Left lung (tissue), 10 donors: Measurements from ENCODE around the gene RRAGD. TPM values are rescaled to one million over a fixed set of nuclear protein-coding genes. Genes with fewer than 3 reads are reported as not detected.
A peak's percentile ranks its signal among the peaks of the same experiment; 100 is the strongest.

Experiments
- ATAC-seq: fragments of 200-7000 bp; cut with Tn5 transposase; one replicate; pipeline ENCODE4 v1.9.1; 2020; ENCODE audit warnings: moderate library complexity
- DNase-seq, 4 donors: peaks; one replicate each; pipeline ENCODE4 v3.0.0-alpha.2; 2013 to 2020
- H3K27ac ChIP-seq, 2 donors: fragments of 200-600 bp; sonication (generic) in 1 of 2; one replicate each; pipeline versions ENCODE4 v1.5.0 to v1.8.0; 2020 to 2021
- H3K27me3 ChIP-seq, 2 donors: fragments of 200-600 bp; sonication (generic) in 1 of 2; one replicate each; pipeline versions ENCODE4 v1.5.0 to v1.8.0; 2020 to 2021
- H3K36me3 ChIP-seq, 2 donors: fragments of 200-600 bp; sonication (generic) in 1 of 2; one replicate each; pipeline versions ENCODE4 v1.5.0 to v1.8.0; 2020 to 2021
- H3K4me1 ChIP-seq, 2 donors: fragments of 200-600 bp; one replicate each; pipeline ENCODE4 v1.8.0; 2021
- H3K4me3 ChIP-seq, 2 donors: fragments of 200-600 bp; sonication (generic) in 1 of 2; one replicate each; pipeline versions ENCODE4 v1.5.0 to v1.8.0; 2020 to 2021; ENCODE audit warnings: mild to moderate bottlenecking in 1 of 2
- H3K9me3 ChIP-seq, 2 donors: fragments of 200-600 bp; sonication (generic) in 1 of 2; one replicate each; pipeline versions ENCODE4 v1.5.0 to v1.8.0; 2020 to 2021
- intact Hi-C, 2 donors: fragments of 100-400 bp; cut with DNase I; formaldehyde crosslinking; loops; one replicate each; pipeline versions ENCODE4 v1.11.2 to v1.14.2; 2022
- polyA plus RNA-seq, 6 donors: library from polyadenylated mRNA; unstranded; fragments of 120-200 nt; gene quantifications; one replicate each; pipeline ENCODE4 v1.2.1, GENCODE V29; 2013; ENCODE audit not compliant: insufficient read length in 6 of 6
- total RNA-seq, 2 donors: library from RNA; stranded (reverse); fragmentation: NEBNext Ultra II Directional; extraction: Animal tissue kit (Norgen Biotek cat#: 25700); gene quantifications; one replicate each; pipeline ENCODE4 v1.2.1, GENCODE V29; 2021
- TF ChIP-seq, protein P1 (sequence below), 2 donors: fragments of 200-600 bp; sonication (generic) in 1 of 2; IDR thresholded peaks; one replicate each; pipeline versions ENCODE4 v1.5.0 to v1.8.0; 2021; ENCODE audit warnings: antibody characterized with exemption in 2 of 2
- donor health status: DM: no; HTN: yes; CAD: no.
- donor health status: DM: no; HTN: no; CAD: no.

The RRAGD gene
- total and polyA plus RNA-seq, 8 donors: 2.3 to 47.6 (median 3.0) TPM

DNA sequence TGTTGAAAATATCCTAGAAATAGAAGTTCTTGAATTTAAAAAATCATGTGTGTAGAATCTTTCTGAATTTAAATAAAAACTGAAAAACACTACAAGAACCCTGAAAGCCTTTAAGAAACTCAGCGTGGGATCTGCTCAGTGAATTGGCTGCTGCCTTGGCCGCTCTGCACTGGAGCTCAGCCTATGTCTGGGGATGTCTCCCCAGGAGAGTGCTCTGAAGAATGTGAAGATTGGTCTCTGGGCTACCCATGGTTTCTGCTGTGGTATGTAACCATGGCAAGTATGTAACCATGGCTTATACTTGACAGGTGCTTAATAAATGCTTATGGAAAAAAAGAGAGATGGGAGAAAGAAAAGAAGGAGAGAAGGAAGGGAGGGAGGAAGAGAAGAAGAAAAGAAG is 3.1 kb upstream of the RRAGD start:
- H3K4me1 ChIP-seq: peaks cover 8 to 21% of the 10 kb centered on the region in 2 donors
- H3K27me3 ChIP-seq: no peaks in the 10 kb centered on the region
- no peaks in the 10 kb centered on the region for H3K9me3 ChIP-seq
- intact Hi-C loops: no loop called here
- no peak overlapping the region for H3K4me3 ChIP-seq
- TF ChIP-seq, protein P1, sequence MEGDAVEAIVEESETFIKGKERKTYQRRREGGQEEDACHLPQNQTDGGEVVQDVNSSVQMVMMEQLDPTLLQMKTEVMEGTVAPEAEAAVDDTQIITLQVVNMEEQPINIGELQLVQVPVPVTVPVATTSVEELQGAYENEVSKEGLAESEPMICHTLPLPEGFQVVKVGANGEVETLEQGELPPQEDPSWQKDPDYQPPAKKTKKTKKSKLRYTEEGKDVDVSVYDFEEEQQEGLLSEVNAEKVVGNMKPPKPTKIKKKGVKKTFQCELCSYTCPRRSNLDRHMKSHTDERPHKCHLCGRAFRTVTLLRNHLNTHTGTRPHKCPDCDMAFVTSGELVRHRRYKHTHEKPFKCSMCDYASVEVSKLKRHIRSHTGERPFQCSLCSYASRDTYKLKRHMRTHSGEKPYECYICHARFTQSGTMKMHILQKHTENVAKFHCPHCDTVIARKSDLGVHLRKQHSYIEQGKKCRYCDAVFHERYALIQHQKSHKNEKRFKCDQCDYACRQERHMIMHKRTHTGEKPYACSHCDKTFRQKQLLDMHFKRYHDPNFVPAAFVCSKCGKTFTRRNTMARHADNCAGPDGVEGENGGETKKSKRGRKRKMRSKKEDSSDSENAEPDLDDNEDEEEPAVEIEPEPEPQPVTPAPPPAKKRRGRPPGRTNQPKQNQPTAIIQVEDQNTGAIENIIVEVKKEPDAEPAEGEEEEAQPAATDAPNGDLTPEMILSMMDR (IDR thresholded peaks at IDR 0.05): no peak
- H3K27ac ChIP-seq: no peak overlapping the region
- ATAC-seq: no peak
- no peak for DNase-seq
- no peaks in the 10 kb centered on the region for H3K36me3 ChIP-seq

DNA sequence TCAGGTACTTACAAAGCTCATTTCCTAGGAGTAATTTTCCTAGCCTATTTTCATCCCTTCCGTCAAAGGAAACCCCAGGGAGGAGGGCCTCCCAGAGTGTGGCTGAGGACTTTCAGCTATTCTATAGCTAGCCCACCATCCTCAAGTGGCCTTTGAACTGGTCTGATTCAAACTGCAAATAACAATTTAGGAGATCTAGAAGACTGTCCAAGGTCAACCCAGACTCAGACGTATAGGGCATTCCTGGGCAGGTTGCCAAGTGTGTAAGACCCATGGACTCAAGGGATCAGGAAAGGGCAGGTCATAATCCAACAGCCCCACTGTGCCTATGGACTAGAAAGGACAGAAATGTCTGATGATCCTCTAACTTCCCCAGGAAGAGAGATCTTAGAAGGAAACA is 2.1 kb upstream of the RRAGD start:
- no peak for DNase-seq
- Histone ChIP-seq H3K9me3 (no peaks in the 10 kb centered on the region), H3K27ac (no peak overlapping the region), H3K27me3 (no peaks in the 10 kb centered on the region), H3K4me1 (peaks cover 8 to 31% of the 10 kb centered on the region in 2 donors), H3K4me3 (no peak overlapping the region), H3K36me3 (no peaks in the 10 kb centered on the region)
- no peak for ATAC-seq
- intact Hi-C loops: no loop called here
- TF ChIP-seq, protein P1 (IDR thresholded peaks at IDR 0.05): no peak

GRCh38 chr6:89413006-89413400 is 930 bp upstream of the RRAGD start:
- peak overlapping the region in 1 of 2 donors; percentile 82 for H3K4me3 ChIP-seq
- TF ChIP-seq, protein P1 (IDR thresholded peaks at IDR 0.05): no peak
- H3K9me3 ChIP-seq: no peaks in the 10 kb centered on the region
- H3K27me3 ChIP-seq: no peaks in the 10 kb centered on the region
- peak; percentile 11 for ATAC-seq
- H3K36me3 ChIP-seq: no peaks in the 10 kb centered on the region
- DNase-seq: peak in 1 of 4 donors; percentile 46
- intact Hi-C loops: no loop called here
- H3K4me1 ChIP-seq: peaks cover 8 to 33% of the 10 kb centered on the region in 2 donors
- peak overlapping the region in 1 of 2 donors; percentile 72 for H3K27ac ChIP-seq

- ATAC-seq (peak; percentile 67), DNase-seq (peak in 3 of 4 donors; percentile 28 to 90 (median 56))
- no peaks in the 10 kb centered on the region for H3K27me3 ChIP-seq
- no peaks in the 10 kb centered on the region for H3K9me3 ChIP-seq
- intact Hi-C loops: no loop called here
- TF ChIP-seq, protein P1 (IDR thresholded peaks at IDR 0.05): no peak
- H3K27ac ChIP-seq: peak overlapping the region; percentile 72 to 86
- peaks cover 8 to 46% of the 10 kb centered on the region in 2 donors for H3K4me1 ChIP-seq
- H3K4me3 ChIP-seq: peak overlapping the region; percentile 72 to 82
- no peaks in the 10 kb centered on the region for H3K36me3 ChIP-seq
These were observed 665 bp downstream of the RRAGD start for GRCh38 chr6:89411145-89412070.

- Histone ChIP-seq H3K9me3 (no peaks in the 10 kb centered on the region), H3K27ac (peak overlapping the region in 1 of 2 donors; percentile 86), H3K4me3 (peak overlapping the region; percentile 72 to 82), H3K36me3 (no peaks in the 10 kb centered on the region), H3K4me1 (peaks cover 8 to 52% of the 10 kb centered on the region in 2 donors), H3K27me3 (no peaks in the 10 kb centered on the region)
- TF ChIP-seq, protein P1 (IDR thresholded peaks at IDR 0.05): no peak
- intact Hi-C loops: no loop called here
- DNase-seq (no peak), ATAC-seq (no peak)
These were observed 1.3 kb downstream of the RRAGD start for GRCh38 chr6:89410788-89411144.
